ENCODE results near the gene LLGL1. TPM values are rescaled to one million over a fixed set of nuclear protein-coding genes. Genes with fewer than 3 reads are reported as not detected.

LLGL1 gene
- total and polyA plus RNA-seq, 8 donors, result 3.4 to 8.4 (median 5.0) TPM

GRCh38 chr17:18250708-18251107 is 25.3 kb downstream of the LLGL1 start:
- DNase-seq (no peak), ATAC-seq (no peak), FAIRE-seq (no peak)
- Histone ChIP-seq H3K9me3 (no peaks in the 10 kb centered on the region), H3K27ac (no peak overlapping the region), H3K36me3 (peaks cover 9 to 65% (median 45%) of the 10 kb centered on the region in 3 donors), H3K4me3 (no peak overlapping the region), H3K27me3 (no peaks in the 10 kb centered on the region), H3K4me1 (no peaks in the 10 kb centered on the region)
- WGBS, 2 donors, result 91 to 93% methylated on average over 14 of the region's 14 CpGs
- TF ChIP-seq, protein P1, sequence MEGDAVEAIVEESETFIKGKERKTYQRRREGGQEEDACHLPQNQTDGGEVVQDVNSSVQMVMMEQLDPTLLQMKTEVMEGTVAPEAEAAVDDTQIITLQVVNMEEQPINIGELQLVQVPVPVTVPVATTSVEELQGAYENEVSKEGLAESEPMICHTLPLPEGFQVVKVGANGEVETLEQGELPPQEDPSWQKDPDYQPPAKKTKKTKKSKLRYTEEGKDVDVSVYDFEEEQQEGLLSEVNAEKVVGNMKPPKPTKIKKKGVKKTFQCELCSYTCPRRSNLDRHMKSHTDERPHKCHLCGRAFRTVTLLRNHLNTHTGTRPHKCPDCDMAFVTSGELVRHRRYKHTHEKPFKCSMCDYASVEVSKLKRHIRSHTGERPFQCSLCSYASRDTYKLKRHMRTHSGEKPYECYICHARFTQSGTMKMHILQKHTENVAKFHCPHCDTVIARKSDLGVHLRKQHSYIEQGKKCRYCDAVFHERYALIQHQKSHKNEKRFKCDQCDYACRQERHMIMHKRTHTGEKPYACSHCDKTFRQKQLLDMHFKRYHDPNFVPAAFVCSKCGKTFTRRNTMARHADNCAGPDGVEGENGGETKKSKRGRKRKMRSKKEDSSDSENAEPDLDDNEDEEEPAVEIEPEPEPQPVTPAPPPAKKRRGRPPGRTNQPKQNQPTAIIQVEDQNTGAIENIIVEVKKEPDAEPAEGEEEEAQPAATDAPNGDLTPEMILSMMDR (IDR thresholded peaks at IDR 0.05), result no peak
- intact Hi-C loops (cut with DNase I), result no loop called here

DNA sequence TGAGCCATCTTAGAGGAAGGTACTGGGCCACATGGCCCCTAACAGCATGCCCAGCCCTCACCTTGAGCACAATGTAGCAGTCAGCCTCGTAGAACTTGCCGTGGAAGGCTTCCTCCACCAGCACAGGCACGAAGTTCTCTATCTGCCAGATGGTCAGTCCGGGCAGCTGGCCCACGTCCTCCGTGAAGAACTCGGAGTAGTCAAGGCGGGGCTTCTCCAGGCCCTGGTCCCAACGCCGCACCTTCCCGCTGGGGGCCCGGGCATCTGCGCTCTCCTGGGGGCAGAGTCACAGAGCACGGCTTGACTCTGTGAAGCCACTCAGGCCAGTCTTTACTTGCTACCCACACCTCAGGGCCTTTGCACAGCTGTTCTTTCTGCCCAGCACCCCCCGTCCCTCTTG is 25.8 kb downstream of the LLGL1 start:
- intact Hi-C loops (cut with DNase I), result no loop called here
- DNase-seq, result no peak
- no peak for FAIRE-seq
- H3K4me3 ChIP-seq, result no peak overlapping the region
- no peaks in the 10 kb centered on the region for H3K27me3 ChIP-seq
- H3K27ac ChIP-seq, result no peak overlapping the region
- no peak for ATAC-seq
- peaks cover 0 to 1% (median under 1%) of the 10 kb centered on the region in 3 donors for H3K4me1 ChIP-seq
- H3K9me3 ChIP-seq, result no peaks in the 10 kb centered on the region
- WGBS, 2 donors, result 79 to 80% methylated on average over 15 of the region's 15 CpGs
- TF ChIP-seq, protein P1 (IDR thresholded peaks at IDR 0.05), result no peak
- peaks cover 8 to 60% (median 41%) of the 10 kb centered on the region in 3 donors for H3K36me3 ChIP-seq

- DNase-seq, result no peak
- H3K27me3 ChIP-seq, result no peaks in the 10 kb centered on the region
- H3K9me3 ChIP-seq, result no peaks in the 10 kb centered on the region
- peaks cover 0 to 11% (median 10%) of the 10 kb centered on the region in 3 donors for H3K4me1 ChIP-seq
- intact Hi-C loops (cut with DNase I), result no loop called here
- no peak for FAIRE-seq
- H3K27ac ChIP-seq, result no peak overlapping the region
- H3K36me3 ChIP-seq, result peaks cover 8 to 54% (median 41%) of the 10 kb centered on the region in 3 donors
- 76 to 80% methylated on average over 5 of the region's 5 CpGs for WGBS, 2 donors
- no peak for ATAC-seq
- H3K4me3 ChIP-seq, result no peak overlapping the region
- TF ChIP-seq, protein P1 (IDR thresholded peaks at IDR 0.05), result no peak
Measured at GRCh38 chr17:18252160-18252559, 26.7 kb downstream of the LLGL1 start.

DNA sequence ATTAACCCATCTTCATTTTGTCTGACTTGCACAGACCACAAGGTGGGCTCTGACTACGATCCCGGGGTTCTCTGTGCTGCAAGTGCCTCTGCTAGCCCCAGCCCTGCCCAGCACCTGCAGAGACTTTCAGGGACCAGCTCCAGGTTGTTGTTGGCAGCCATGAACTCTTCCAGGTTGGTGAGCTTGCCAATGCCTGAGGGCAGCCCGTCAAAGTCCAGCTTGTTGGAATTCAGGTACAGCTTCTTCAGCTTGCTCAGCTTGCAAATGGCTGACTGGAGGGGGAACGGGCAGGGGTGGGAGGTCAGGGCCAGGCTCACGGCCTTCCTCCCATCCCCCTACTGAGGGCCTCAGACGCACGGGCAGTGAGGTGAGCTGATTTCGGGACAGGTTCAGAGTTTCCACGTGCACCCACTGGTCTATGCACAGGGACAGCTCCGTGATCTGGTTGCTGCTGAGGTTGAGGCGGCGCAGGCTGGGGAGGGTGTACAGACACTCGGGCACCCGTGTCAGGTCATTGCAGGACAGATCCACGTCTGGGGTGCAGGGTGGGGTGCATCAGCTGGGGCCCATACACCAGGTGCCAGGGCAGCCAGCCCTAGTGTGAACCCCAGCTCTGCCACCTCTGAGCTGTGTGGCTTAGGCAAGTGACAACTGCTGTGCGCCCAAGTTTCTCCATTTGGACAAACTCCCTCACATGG is 27.9 kb downstream of the LLGL1 start:
- no peak for DNase-seq
- Histone ChIP-seq H3K9me3 (no peaks in the 10 kb centered on the region), H3K4me1 (peaks cover 0 to 14% (median 13%) of the 10 kb centered on the region in 3 donors), H3K4me3 (no peak overlapping the region), H3K36me3 (peaks cover 8 to 54% (median 41%) of the 10 kb centered on the region in 3 donors), H3K27ac (no peak overlapping the region), H3K27me3 (no peaks in the 10 kb centered on the region)
- no peak for FAIRE-seq
- ATAC-seq, result no peak
- 83 to 89% methylated on average over 16 of the region's 16 CpGs for WGBS, 2 donors
- TF ChIP-seq, protein P1 (IDR thresholded peaks at IDR 0.05), result no peak
- intact Hi-C loops (cut with DNase I), result no loop called here

Data from pancreas (tissue), 10 donors.